Skeletal muscle tissue (tissue), 4 donors: Measurements from ENCODE around the gene LRWD1. TPM values are rescaled to one million over a fixed set of nuclear protein-coding genes. Genes with fewer than 3 reads are reported as not detected.

Source experiments
- H3K27ac ChIP-seq: one replicate; pipeline ENCODE4 v1.7.0; 2013; ENCODE audit warnings: mild to moderate bottlenecking, low read depth, low read length, inconsistent platforms
- H3K27me3 ChIP-seq, 3 donors: one replicate each; pipeline ENCODE4 v1.7.0; 2013; ENCODE audit warnings: low read length in 3 of 3; ENCODE audit not compliant: control insufficient read depth in 3 of 3, insufficient read depth in 3 of 3
- H3K36me3 ChIP-seq, 3 donors: one replicate each; pipeline ENCODE4 v1.7.0; 2013; ENCODE audit warnings: low read length in 3 of 3; ENCODE audit not compliant: control insufficient read depth in 3 of 3, insufficient read depth in 3 of 3
- H3K4me1 ChIP-seq, 3 donors: one replicate each; pipeline ENCODE4 v1.7.0; 2013; ENCODE audit warnings: low read length in 3 of 3, mild to moderate bottlenecking in 3 of 3; ENCODE audit not compliant: control insufficient read depth in 3 of 3, insufficient read depth in 3 of 3
- H3K4me3 ChIP-seq, 3 donors: one replicate each; pipeline ENCODE4 v1.7.0; 2013; ENCODE audit warnings: low read length in 3 of 3
- H3K9ac ChIP-seq, 3 donors: one replicate each; pipeline ENCODE4 v1.7.0; 2013; ENCODE audit warnings: low read length in 3 of 3, mild to moderate bottlenecking in 3 of 3, moderate library complexity in 2 of 3, low read depth in 1 of 3
- H3K9me3 ChIP-seq, 3 donors: one replicate each; pipeline ENCODE4 v1.7.0; 2013; ENCODE audit warnings: low read length in 3 of 3; ENCODE audit not compliant: control insufficient read depth in 3 of 3
- total RNA-seq: library from RNA; depleted of rRNA; stranded (reverse); fragments of >200 nt; gene quantifications from one replicate; pipeline ENCODE4 v1.2.3, GENCODE V29; 2014
- donor health status: Osteomylitis.

LRWD1 gene
- 12.5 TPM for total RNA-seq

DNA sequence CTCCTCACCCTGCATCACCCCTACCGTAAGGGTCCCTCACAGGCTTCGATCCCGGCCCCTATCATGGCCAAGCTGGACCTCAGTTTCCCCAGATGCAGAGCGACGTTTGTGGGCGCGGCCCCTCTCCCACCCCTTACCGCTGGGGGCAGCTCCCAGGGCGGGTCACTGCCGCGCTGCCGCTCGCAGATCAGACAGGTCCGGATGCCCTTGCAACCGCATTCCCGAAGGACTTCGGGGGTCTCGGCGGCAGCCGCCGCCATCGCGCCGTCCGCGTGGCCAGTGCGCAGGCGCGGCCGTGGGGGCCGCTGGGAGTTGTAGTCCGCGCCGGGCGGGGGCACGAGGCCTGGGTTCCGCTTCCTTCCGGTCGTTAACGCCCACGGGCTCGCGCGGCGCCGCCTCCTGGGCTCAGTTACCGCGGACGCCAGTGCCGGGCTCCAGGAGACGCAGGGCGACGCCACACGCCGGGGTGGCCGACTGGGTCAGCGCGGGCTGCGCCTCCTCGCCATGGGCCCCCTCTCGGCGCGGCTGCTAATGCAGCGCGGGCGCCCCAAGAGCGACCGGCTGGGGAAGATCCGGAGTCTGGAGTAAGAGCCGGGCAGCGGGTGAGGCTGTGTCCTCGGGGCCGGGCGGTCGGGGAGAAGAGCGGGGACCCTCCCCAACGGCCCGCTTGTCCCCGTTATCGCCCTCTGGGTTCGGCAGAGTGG, at the start of gene LRWD1, which contains the start of gene ALKBH4:
LRWD1 (plus strand) TSS at position 408 of the 704 bp plus-strand sequence; CDS start at position 505, 97 bp downstream.
ALKBH4 (minus strand) TSS at position 287 of the 704 bp plus-strand sequence; CDS start at position 260, 27 bp downstream.
- Histone ChIP-seq H3K9me3 (no peaks in the 10 kb centered on the region), H3K36me3 (peaks cover 0 to 7% (median 3%) of the 10 kb centered on the region in 3 donors), H3K27ac (peak within 1 kb of the TSS; percentile 64), H3K9ac (peak within 1 kb of the TSS; percentile 96 to 99 (median 99)), H3K27me3 (no peaks in the 10 kb centered on the region), H3K4me1 (peaks cover 15 to 26% (median 20%) of the 10 kb centered on the region in 3 donors), H3K4me3 (peak within 1 kb of the TSS; percentile 98 to 100 (median 99))

DNA sequence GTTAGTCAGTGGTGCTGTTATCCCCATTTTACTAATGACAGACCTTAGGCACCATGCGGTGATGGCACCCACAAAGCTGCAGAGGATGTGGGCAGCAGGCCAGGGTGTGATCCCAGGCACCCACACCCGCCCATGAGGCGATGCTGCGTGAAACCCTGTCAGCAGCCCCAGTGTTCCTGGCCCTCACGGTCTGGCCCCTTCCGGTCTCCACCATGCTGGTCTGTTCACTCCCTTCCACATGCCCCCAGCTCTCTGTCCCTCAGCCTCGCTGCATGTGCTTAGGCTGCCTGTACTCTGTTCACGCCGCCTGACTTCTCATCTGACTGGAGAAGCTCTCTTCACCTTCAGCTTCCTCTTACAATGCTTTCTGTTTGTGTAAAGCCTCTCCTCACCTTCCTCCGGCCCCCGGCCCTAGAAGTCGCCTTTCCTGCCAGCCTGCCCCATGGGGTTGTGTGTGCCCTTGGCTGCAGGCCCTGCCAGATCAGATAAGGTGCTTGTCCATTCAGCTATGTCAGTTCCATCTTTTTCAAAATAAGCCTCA, 49.0 kb upstream of the LRWD1 start:
- Histone ChIP-seq H3K9me3 (no peaks in the 10 kb centered on the region), H3K27me3 (no peaks in the 10 kb centered on the region), H3K4me1 (peaks cover 7 to 13% (median 11%) of the 10 kb centered on the region in 3 donors), H3K27ac (no peak overlapping the region), H3K4me3 (no peak overlapping the region), H3K36me3 (peaks cover 25 to 33% (median 31%) of the 10 kb centered on the region in 3 donors), H3K9ac (no peak overlapping the region)

DNA sequence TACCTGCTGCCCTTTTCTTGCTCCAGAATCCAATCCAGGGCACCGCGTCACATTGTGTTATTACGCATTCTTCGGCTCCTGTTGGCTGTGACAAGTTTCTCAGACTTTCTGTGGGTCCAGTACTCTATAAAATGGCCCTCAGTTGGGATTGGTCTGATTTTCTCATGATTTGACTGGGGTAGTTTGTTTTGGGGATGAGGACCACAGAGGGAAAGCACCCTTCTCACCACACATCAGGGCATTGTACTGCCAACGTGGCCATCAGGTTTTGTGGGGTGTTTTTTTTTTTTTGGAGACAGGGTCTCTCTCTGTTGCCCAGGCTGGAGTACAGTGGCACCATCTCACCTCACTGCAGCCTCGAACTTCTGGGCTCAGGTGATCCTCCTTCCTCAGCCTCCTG, 48.4 kb upstream of the LRWD1 start:
- Histone ChIP-seq H3K9me3 (no peaks in the 10 kb centered on the region), H3K4me3 (no peak overlapping the region), H3K36me3 (peaks cover 23 to 31% (median 29%) of the 10 kb centered on the region in 3 donors), H3K4me1 (peaks cover 7 to 13% (median 11%) of the 10 kb centered on the region in 3 donors), H3K9ac (no peak overlapping the region), H3K27ac (no peak overlapping the region), H3K27me3 (no peaks in the 10 kb centered on the region)

DNA sequence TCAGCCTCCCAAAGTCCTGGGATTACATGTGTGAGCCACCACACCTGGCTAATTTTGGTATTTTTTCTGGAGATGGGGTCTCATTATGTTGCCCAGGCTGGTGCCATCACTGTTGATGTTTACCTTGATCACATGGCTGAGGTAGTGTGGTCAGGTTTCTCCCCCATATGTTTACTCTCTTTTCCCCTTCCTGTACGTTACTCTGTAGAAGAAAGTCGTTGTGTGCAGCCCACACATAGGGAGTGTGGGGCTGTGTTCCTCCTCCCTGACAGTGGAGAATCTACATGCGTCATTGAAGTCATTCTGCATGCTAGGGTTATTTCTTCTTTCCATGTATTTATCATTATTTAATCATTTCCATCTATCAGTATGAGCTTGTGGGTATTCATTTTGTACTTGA, 47.7 kb upstream of the LRWD1 start:
- no peak overlapping the region for H3K27ac ChIP-seq
- H3K27me3 ChIP-seq, result no peaks in the 10 kb centered on the region
- peaks cover 24 to 31% (median 26%) of the 10 kb centered on the region in 3 donors for H3K36me3 ChIP-seq
- no peak overlapping the region for H3K4me3 ChIP-seq
- H3K9me3 ChIP-seq, result no peaks in the 10 kb centered on the region
- H3K9ac ChIP-seq, result no peak overlapping the region
- H3K4me1 ChIP-seq, result peaks cover 7 to 12% (median 11%) of the 10 kb centered on the region in 3 donors

DNA sequence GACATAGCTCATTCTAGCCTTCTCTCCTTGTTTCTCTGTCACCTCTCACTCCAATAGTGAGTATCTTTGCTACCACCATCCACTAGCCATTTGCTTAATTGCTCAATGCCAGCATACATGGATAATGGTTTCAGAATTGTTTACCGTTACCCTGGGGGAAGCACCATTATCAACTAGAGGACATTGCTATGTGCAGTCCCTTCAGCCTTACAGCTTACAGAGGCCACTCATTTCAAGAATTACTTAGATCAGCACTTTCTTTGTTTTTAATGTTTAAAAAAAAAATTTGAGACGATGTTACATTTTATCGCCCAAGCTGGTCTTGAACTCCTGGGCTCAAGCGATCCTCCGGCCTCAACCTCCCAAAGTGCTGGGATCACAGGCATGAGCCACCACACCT, 46.2 kb upstream of the LRWD1 start:
- H3K9me3 ChIP-seq, result no peaks in the 10 kb centered on the region
- peaks cover 22 to 31% (median 23%) of the 10 kb centered on the region in 3 donors for H3K36me3 ChIP-seq
- no peak overlapping the region for H3K4me3 ChIP-seq
- H3K4me1 ChIP-seq, result no peaks in the 10 kb centered on the region
- no peaks in the 10 kb centered on the region for H3K27me3 ChIP-seq
- H3K27ac ChIP-seq, result no peak overlapping the region
- H3K9ac ChIP-seq, result no peak overlapping the region

DNA sequence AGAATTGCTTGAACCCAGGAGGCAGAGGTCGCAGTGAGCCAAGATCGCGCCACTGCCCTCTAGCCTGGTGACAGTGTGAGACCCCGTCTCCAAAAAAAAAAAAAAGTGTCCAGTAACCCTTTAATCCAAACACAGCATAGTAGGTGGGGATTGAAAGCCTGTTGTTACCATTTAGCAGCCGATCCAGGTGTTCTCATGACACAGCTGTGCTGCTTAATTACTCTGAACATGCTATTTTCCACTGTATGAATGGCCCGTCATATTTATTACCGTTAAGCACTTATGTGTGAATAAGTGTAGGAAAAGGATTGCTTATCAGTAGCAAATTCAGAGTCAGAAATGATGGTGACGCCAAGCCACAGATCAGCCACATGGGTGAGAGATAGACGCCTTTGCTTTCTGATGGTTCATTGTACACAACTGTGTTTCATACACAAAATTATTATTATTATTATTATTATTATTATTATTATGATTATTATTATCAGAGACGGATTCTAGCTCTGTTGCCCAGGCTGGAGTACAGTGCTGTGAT, 43.0 kb upstream of the LRWD1 start:
- Histone ChIP-seq H3K36me3 (peaks cover 28 to 44% (median 38%) of the 10 kb centered on the region in 3 donors), H3K4me1 (peaks cover 3 to 10% (median 5%) of the 10 kb centered on the region in 3 donors), H3K9ac (no peak overlapping the region), H3K9me3 (no peaks in the 10 kb centered on the region), H3K4me3 (no peak overlapping the region), H3K27me3 (no peaks in the 10 kb centered on the region), H3K27ac (no peak overlapping the region)

DNA sequence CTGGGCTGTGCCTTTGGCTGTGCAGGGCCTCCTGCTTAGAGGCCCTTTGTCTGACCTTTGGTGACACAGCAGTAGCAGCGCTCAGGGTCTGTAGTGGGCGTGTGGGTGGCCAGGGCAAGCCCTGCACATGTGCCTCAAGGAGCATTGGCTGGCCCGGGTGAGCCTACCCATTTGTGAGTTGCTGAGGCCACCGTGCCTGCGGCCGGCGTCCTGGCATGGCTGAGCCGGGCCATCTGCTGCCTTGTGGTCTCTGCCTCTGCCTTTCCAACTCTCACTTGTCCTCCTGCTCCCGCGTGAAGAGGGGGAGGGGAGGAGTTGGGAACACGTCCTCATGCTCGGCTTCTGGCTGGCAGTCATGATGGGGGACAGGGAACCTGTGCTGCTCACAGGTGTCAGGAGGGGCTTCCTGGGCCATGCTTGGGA, 40.6 kb upstream of the LRWD1 start:
- no peaks in the 10 kb centered on the region for H3K27me3 ChIP-seq
- H3K36me3 ChIP-seq, result peaks cover 28 to 38% (median 36%) of the 10 kb centered on the region in 3 donors
- no peak overlapping the region for H3K9ac ChIP-seq
- no peaks in the 10 kb centered on the region for H3K9me3 ChIP-seq
- peaks cover 3 to 11% (median 5%) of the 10 kb centered on the region in 3 donors for H3K4me1 ChIP-seq
- no peak overlapping the region for H3K4me3 ChIP-seq
- no peak overlapping the region for H3K27ac ChIP-seq

DNA sequence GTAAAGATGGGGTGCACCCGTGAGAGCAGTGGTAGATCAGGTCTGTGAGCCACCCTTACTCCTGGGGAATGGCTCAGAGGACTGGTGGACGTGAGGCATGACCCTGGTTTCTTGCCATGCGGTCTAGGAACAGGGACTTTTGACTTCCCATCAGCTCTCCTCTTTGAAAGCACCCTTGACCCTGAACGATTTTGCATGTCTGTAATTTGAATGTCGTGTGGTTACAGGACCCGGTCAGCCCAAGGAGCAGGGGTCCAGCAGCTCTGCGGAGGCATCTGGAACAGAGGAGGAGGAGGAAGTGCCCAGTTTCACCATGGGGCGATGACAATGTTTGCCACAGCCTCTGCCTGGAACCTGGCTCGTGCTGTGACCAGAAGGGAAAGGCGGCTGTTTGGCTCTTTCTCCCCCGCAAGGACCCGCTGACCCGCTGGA, 40.0 kb upstream of the LRWD1 start:
- peaks cover 3 to 11% (median 5%) of the 10 kb centered on the region in 3 donors for H3K4me1 ChIP-seq
- no peaks in the 10 kb centered on the region for H3K27me3 ChIP-seq
- H3K36me3 ChIP-seq, result peaks cover 28 to 34% (median 32%) of the 10 kb centered on the region in 3 donors
- H3K9ac ChIP-seq, result peak overlapping the region in 1 of 3 donors; percentile 1
- no peak overlapping the region for H3K4me3 ChIP-seq
- no peak overlapping the region for H3K27ac ChIP-seq
- no peaks in the 10 kb centered on the region for H3K9me3 ChIP-seq

DNA sequence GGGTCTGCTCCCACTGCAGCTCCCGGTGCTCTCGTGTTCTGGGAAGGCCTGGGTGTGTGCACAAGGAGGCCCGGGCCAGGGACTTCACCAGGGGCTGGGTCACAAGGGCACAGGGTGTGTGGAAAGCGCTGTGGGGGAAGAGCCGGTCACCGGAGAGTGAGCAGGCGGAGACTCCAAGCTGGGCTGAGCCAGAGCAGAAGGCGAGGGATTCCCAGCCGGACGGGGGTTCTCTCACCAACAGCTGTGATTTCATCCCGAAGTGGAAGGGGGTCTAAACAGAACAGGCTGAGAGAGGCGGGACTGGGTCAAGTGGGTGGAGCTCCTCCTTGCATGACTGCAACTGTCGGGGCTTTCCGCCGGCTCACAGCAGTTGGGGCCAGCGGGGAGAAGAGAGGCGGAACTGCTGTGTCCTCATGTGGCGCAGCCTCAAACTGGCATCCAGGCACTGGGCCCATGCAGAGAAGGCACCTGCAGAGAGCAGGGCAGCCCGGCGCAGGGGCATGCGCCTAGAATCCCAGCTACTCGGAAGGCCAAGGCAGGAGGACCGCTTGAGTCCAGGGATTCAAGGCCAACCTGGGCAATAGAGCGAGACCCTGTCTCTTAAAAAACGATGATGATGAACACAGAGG, 39.0 kb upstream of the LRWD1 start:
- Histone ChIP-seq H3K27ac (peak overlapping the region; percentile 36), H3K36me3 (peaks cover 28 to 33% (median 29%) of the 10 kb centered on the region in 3 donors)

More for the DNA sequence above, 39.0 kb upstream of the LRWD1 start:
- Histone ChIP-seq H3K9ac (peak overlapping the region in 1 of 3 donors; percentile 8), H3K4me1 (peaks cover 3 to 11% (median 5%) of the 10 kb centered on the region in 3 donors), H3K4me3 (no peak overlapping the region), H3K27me3 (no peaks in the 10 kb centered on the region), H3K9me3 (no peaks in the 10 kb centered on the region)
